Esophagus squamous epithelium (tissue), 5 donors: ENCODE data around the gene PMEPA1. TPM values are rescaled to one million over a fixed set of nuclear protein-coding genes. Genes with fewer than 3 reads are reported as not detected.

ENCODE experiments used
- DNase-seq: peaks from one replicate; lab custom pipeline; 2025; lab: John Stamatoyannopoulos, UW
- H3K27ac ChIP-seq, 4 donors: fragments of 200-600 bp; sonication (generic); one replicate each; pipeline ENCODE4 v1.5.1; 2016 to 2019; ENCODE audit warnings: mild to moderate bottlenecking in 1 of 4
- H3K27me3 ChIP-seq, 4 donors: fragments of 200-600 bp; sonication (generic); 1 replicate in 3 of 4; 2 replicates in 1 of 4; pipeline versions ENCODE4 v1.5.1 to v1.6.0; 2017 to 2021; ENCODE audit warnings: antibody characterized with exemption in 1 of 4
- H3K36me3 ChIP-seq, 3 donors: fragments of 200-600 bp; sonication (generic); one replicate each; pipeline ENCODE4 v1.5.1; 2016 to 2019
- H3K4me1 ChIP-seq, 3 donors: fragments of 200-600 bp; sonication (generic); one replicate each; pipeline ENCODE4 v1.5.1; 2017 to 2019
- H3K4me3 ChIP-seq, 4 donors: fragments of 200-600 bp; sonication (generic); 1 replicate in 3 of 4; 2 replicates in 1 of 4; pipeline ENCODE4 v1.5.1; 2016 to 2019; ENCODE audit warnings: mild to moderate bottlenecking in 2 of 4, moderate library complexity in 1 of 4
- H3K9me3 ChIP-seq, 3 donors: fragments of 200-600 bp; sonication (generic); one replicate each; pipeline ENCODE4 v1.5.1; 2016 to 2019
- CTCF ChIP-seq, 6 experiments: fragments of 450-650 bp in 4 of 6; fragments of 200-600 bp in 2 of 6; sonication (generic) in 2 of 6; IDR thresholded peaks; one replicate each; pipeline ENCODE4 v1.5.1; 2016 to 2019; ENCODE audit warnings: antibody characterized with exemption in 6 of 6, mild to moderate bottlenecking in 4 of 6, moderate library complexity in 4 of 6
- POLR2A ChIP-seq, 4 donors: fragments of 450-650 bp; IDR thresholded peaks; one replicate each; pipeline ENCODE4 v1.6.1; 2017; ENCODE audit warnings: antibody characterized with exemption in 4 of 4, mild to moderate bottlenecking in 4 of 4, moderate library complexity in 3 of 4
- WGBS, 2 donors: methylation state at CpG; one replicate each; pipeline ENCODE4 v1.1.5; 2018; 5-methylcytosine and 5-hydroxymethylcytosine counted together
- intact Hi-C: fragments of 100-400 bp; cut with DNase I; formaldehyde crosslinking; loops from one replicate; pipeline ENCODE4 v1.15.0; 2022
- total RNA-seq, 4 donors: library from RNA; depleted of rRNA; stranded (reverse); fragments of >200 nt; gene quantifications; one replicate each; pipeline ENCODE4 v1.1.0, GENCODE V29; 2016
- donor health status: DM: yes; HTN: yes; CAD: no.

PMEPA1 gene
- total RNA-seq, 4 donors from 2014 or later = 0.95 to 4.6 (median 2.6) TPM

DNA sequence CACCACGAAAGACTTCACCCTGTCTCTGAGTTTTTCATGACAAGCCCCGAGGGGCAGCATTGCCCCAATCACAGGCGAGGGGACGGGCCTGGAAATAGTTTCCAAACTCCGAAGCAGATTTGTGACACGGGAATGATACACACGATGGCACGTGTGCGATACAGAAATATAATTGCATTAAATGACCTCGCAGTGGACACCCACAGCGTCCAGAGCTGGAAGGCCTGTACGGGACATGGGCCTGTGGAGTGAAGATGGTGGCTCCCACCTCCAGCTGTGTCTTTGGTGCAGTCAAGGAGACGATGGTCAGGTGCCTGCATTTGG, 43.0 kb downstream of the PMEPA1 start:
- Histone ChIP-seq H3K27me3 (no peaks in the 10 kb centered on the region), H3K27ac (no peak overlapping the region), H3K4me1 (peaks cover 0 to 17% (median 2%) of the 10 kb centered on the region in 3 donors), H3K36me3 (no peaks in the 10 kb centered on the region), H3K9me3 (no peaks in the 10 kb centered on the region), H3K4me3 (no peak overlapping the region)
- TF ChIP-seq CTCF (IDR thresholded peaks at IDR 0.05) = no peak
- TF ChIP-seq POLR2A (IDR thresholded peaks at IDR 0.05) = no peak
- 80 to 82% methylated on average over 12 to 13 of the region's 13 CpGs for WGBS, 2 donors
- DNase-seq = no peak
- intact Hi-C loops = no loop called here

DNA sequence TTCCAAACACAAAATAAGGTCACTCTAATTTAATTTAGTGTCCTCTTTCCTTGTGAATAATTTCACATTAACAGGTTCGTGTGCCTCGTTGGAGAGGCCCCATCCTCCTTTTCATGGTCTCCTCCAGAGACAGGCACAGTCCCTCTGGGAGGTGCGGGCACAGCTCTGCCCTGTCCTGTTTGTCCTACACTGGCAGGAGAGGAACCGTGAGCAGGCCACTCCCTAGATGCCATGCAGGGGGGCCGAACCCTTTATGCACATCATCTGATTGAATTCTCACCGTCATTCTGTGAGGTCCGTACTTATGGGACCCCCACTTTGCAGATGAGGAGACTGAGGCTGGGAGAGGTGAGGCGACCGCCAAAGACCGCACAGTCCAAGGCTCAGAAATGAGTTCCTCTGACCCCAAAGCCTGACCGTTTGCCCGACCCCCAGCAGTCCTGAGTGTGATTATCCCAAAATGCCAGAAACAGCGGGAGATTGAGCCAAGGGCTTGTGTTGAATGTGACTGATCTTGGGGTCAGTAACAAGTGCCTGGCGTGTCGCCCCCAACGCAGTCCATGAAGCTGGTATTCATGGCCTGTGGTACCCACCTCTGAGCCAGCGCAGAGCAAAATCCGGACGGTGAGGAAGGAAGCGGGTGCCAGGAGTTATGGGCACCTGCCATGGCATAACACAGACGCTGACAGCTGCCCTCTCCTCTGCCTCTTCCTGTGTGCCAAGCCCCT, 43.5 kb downstream of the PMEPA1 start:
- Histone ChIP-seq H3K4me3 (no peak overlapping the region), H3K27me3 (no peaks in the 10 kb centered on the region), H3K9me3 (no peaks in the 10 kb centered on the region), H3K36me3 (no peaks in the 10 kb centered on the region), H3K4me1 (peaks cover 0 to 19% (median 0%) of the 10 kb centered on the region in 3 donors), H3K27ac (no peak overlapping the region)
- no peak for TF ChIP-seq CTCF (IDR thresholded peaks at IDR 0.05)
- WGBS, 2 donors = 82 to 88% methylated on average over 2 to 20 of the region's 21 CpGs
- intact Hi-C loops = no loop called here
- no peak for DNase-seq

DNA sequence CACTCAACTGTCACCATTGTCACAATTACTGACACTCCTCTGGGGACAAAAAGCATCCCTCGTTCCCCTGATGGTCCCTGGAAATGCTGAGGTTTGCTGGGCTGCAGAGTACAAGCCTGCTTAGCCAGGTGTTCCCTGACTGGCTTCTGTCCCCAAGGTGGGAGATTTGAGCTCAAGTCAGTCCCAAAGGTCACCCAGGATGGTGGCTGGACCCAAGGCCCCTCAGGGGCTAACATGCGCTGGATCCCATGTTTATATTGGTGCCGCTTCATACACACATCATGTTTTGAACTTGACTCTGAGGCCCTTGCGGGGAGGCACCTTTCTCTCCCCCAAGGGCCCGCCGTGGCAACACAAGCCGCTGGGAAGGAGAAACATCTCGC, 44.2 kb downstream of the PMEPA1 start:
- no peak for DNase-seq
- H3K36me3 ChIP-seq = no peaks in the 10 kb centered on the region
- H3K27me3 ChIP-seq = no peaks in the 10 kb centered on the region
- H3K4me1 ChIP-seq = peaks cover 0 to 20% (median 0%) of the 10 kb centered on the region in 3 donors
- intact Hi-C loops = no loop called here
- H3K27ac ChIP-seq = no peak overlapping the region
- 88 to 97% methylated on average over 8 of the region's 8 CpGs for WGBS, 2 donors
- no peak overlapping the region for H3K4me3 ChIP-seq
- H3K9me3 ChIP-seq = no peaks in the 10 kb centered on the region
- TF ChIP-seq POLR2A (IDR thresholded peaks at IDR 0.05) = no peak
- no peak for TF ChIP-seq CTCF (IDR thresholded peaks at IDR 0.05)

DNA sequence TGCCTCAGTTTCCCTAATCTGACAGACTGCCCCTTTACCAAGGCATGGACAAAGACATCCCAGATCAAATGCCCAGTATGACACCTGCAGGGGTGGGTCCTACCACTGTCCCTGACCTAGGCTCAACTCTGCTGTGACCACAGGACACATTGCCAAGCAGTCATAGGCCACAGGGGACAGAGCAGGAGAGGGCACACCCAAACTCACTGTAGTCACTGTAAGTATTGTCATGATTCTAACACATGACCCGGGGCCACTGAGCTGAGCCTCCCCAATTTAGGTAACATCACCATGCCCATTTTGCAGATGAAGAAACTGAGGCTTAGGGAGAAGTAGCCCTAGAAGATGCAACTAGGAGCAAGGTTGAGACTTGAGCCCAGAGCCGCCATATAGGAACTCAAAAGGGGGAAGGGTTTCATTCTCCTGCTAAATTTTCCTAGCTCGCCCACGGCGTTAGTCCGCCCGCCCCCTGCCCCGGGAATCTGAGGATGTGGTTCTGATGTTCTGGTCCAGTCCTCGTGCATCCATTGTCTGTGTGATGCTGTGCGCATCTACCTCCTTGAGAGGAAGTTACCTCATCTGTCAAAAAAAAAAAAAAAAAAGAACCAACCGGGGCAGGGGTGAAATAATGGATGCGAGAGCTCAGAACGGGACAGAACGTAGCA, 44.8 kb downstream of the PMEPA1 start:
- 76 to 93% methylated on average over 9 to 11 of the region's 14 CpGs for WGBS, 2 donors
- H3K36me3 ChIP-seq = no peaks in the 10 kb centered on the region
- no peaks in the 10 kb centered on the region for H3K27me3 ChIP-seq
- H3K27ac ChIP-seq = no peak overlapping the region
- no peak for DNase-seq
- peaks cover 0 to 15% (median 0%) of the 10 kb centered on the region in 3 donors for H3K4me1 ChIP-seq
- no peak overlapping the region for H3K4me3 ChIP-seq
- H3K9me3 ChIP-seq = no peaks in the 10 kb centered on the region
- intact Hi-C loops = no loop called here
- TF ChIP-seq CTCF (IDR thresholded peaks at IDR 0.05) = no peak
- no peak for TF ChIP-seq POLR2A (IDR thresholded peaks at IDR 0.05)

DNA sequence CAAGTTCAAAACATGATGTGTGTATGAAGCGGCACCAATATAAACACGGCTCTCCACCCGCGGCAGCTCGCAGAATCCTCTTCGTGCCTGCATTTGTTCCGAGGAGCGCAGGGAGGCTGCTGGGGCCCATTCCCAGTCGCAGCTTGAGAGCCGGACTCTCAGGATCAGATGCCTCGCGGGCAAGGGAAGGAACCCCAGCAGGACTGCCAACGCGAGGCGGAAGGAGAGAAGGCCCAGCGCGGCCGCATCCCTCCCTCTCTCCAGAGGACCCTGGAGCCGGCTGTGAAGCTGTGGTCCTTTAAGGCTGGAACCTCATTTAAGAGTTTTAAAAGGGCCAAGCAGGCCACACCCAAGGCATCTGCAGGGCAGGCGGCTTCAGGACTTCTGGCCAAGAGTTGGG, 45.3 kb downstream of the PMEPA1 start:
- 62 to 87% methylated on average over 6 to 13 of the region's 20 CpGs for WGBS, 2 donors
- Histone ChIP-seq H3K4me3 (no peak overlapping the region), H3K27ac (no peak overlapping the region), H3K9me3 (no peaks in the 10 kb centered on the region), H3K36me3 (peaks cover 0 to 4% (median 0%) of the 10 kb centered on the region in 3 donors), H3K27me3 (no peaks in the 10 kb centered on the region), H3K4me1 (peaks cover 0 to 12% (median 0%) of the 10 kb centered on the region in 3 donors)
- no peak for DNase-seq
- intact Hi-C loops = no loop called here
- TF ChIP-seq CTCF (IDR thresholded peaks at IDR 0.05) (no peak), POLR2A (IDR thresholded peaks at IDR 0.05) (no peak)
